OCI-LY3 (cell line): ENCODE results near the gene CTDP1.
A peak's percentile ranks its signal among the peaks of the same experiment; 100 is the strongest.

Experiments
- H2AFZ ChIP-seq: fragments of 200-600, 300-600 bp; shearing (Covaris generic); 2 replicates; pipeline ENCODE4 v1.6.0; 2014; ENCODE audit warnings: antibody characterized with exemption, low read depth, low read length
- H3K27ac ChIP-seq: fragments of 200-600, 300-600 bp; sonication (generic); 2 replicates; pipeline ENCODE4 v1.5.1; 2014; ENCODE audit warnings: mild to moderate bottlenecking, low read length, moderate library complexity, mixed read lengths
- H3K27me3 ChIP-seq: fragments of 200-600, 300-600 bp; sonication (generic); 2 replicates; pipeline ENCODE4 v1.6.1; 2014; ENCODE audit warnings: low read depth, low read length, mixed read lengths
- H3K36me3 ChIP-seq: fragments of 200-600, 300-600 bp; sonication (generic); replicated peaks from 2 replicates; pipeline ENCODE3; 2014; ENCODE audit warnings: low read depth, low read length, mixed read lengths
- H3K4me1 ChIP-seq: fragments of 300-600, 200-600 bp; sonication (generic); 2 replicates; pipeline ENCODE4 v1.6.1; 2014; ENCODE audit warnings: low read length, mixed read lengths
- H3K4me2 ChIP-seq: fragments of 200-600, 300-600 bp; sonication (generic); 2 replicates; pipeline ENCODE4 v1.6.1; 2014; ENCODE audit warnings: low read length, mixed read lengths
- H3K4me3 ChIP-seq: fragments of 300-600, 200-600 bp; sonication (generic); 2 replicates; pipeline ENCODE4 v1.5.1; 2014; ENCODE audit warnings: antibody characterized with exemption, mild to moderate bottlenecking, low read length, moderate library complexity
- H3K79me2 ChIP-seq: fragments of 300-600, 200-600 bp; shearing (Covaris generic); 2 replicates; pipeline ENCODE4 v1.6.1; 2014; ENCODE audit warnings: mild to moderate bottlenecking, low read length, mixed read lengths
- H3K9ac ChIP-seq: fragments of 300-600, 200-600 bp; shearing (Covaris generic); 2 replicates; pipeline ENCODE4 v1.6.0; 2014; ENCODE audit warnings: mild to moderate bottlenecking, low read length, moderate library complexity
- H3K9me3 ChIP-seq: fragments of 200-600, 300-600 bp; shearing (Covaris generic); 2 replicates; pipeline ENCODE4 v1.6.1; 2014; ENCODE audit warnings: low read length, mixed read lengths; ENCODE audit not compliant: insufficient read depth
- H4K20me1 ChIP-seq: fragments of 200-600, 300-600 bp; sonication (generic); 2 replicates; pipeline ENCODE4 v1.6.1; 2016; ENCODE audit warnings: low read length, mixed read lengths; ENCODE audit not compliant: insufficient read depth
- CTCF ChIP-seq: fragments of 200-600, 300-600 bp; sonication (generic); IDR thresholded peaks from 2 replicates; pipeline ENCODE4 v1.5.1; 2014; ENCODE audit warnings: antibody characterized with exemption, low read length, low read depth
- EZH2phosphoT487 ChIP-seq: fragments of 200-600 bp; shearing (Covaris generic); IDR thresholded peaks from 2 replicates; pipeline ENCODE4 v1.6.1; 2018; ENCODE audit warnings: antibody characterized with exemption, mixed run types, low read depth

CTDP1 gene

GRCh38 chr18:79679552-79680099 is at the start of gene CTDP1:
TSS of gene CTDP1 (plus strand) at chr18:79679803. CDS start at chr18:79679948, 145 bp downstream.
- peaks cover 68% of the 10 kb centered on the region for H3K79me2 ChIP-seq
- H3K4me3 ChIP-seq = peak within 1 kb of the TSS; percentile 79
- H3K9me3 ChIP-seq = no peaks in the 10 kb centered on the region
- peak within 1 kb of the TSS; percentile 87 for H3K4me2 ChIP-seq
- no peaks in the 10 kb centered on the region for H3K27me3 ChIP-seq
- H2AFZ ChIP-seq = peak within 1 kb of the TSS; percentile 89
- TF ChIP-seq EZH2phosphoT487 (no peak), CTCF (no peak)
- H3K36me3 ChIP-seq = peaks cover 35% of the 10 kb centered on the region
- H3K27ac ChIP-seq = peak within 1 kb of the TSS; percentile 80
- H3K4me1 ChIP-seq = peaks cover 22% of the 10 kb centered on the region
- H3K9ac ChIP-seq = peak within 1 kb of the TSS; percentile 85
- peaks cover 44% of the 10 kb centered on the region for H4K20me1 ChIP-seq

GRCh38 chr18:79630281-79631095 is 49.1 kb upstream of the CTDP1 start:
- Histone ChIP-seq H3K4me1 (peaks cover 27% of the 10 kb centered on the region), H4K20me1 (no peaks in the 10 kb centered on the region), H3K27me3 (no peaks in the 10 kb centered on the region), H3K4me2 (no peak overlapping the region), H3K36me3 (no peaks in the 10 kb centered on the region), H3K79me2 (no peaks in the 10 kb centered on the region), H3K9me3 (no peaks in the 10 kb centered on the region), H3K27ac (no peak overlapping the region), H3K9ac (no peak overlapping the region), H3K4me3 (no peak overlapping the region), H2AFZ (no peak overlapping the region)
- TF ChIP-seq CTCF (no peak), EZH2phosphoT487 (no peak)

- H3K27me3 ChIP-seq = no peaks in the 10 kb centered on the region
- TF ChIP-seq CTCF (no peak), EZH2phosphoT487 (no peak)
Observed at GRCh38 chr18:79631096-79631507, 48.5 kb upstream of the CTDP1 start.

GRCh38 chr18:79631761-79632446 is 47.7 kb upstream of the CTDP1 start:
- no peak overlapping the region for H3K9ac ChIP-seq
- H3K27me3 ChIP-seq = no peaks in the 10 kb centered on the region
- H3K79me2 ChIP-seq = no peaks in the 10 kb centered on the region
- H3K27ac ChIP-seq = no peak overlapping the region; the same call in 1 of the 2 replicates
- peaks cover 13% of the 10 kb centered on the region for H3K4me1 ChIP-seq
- no peaks in the 10 kb centered on the region for H4K20me1 ChIP-seq
- H2AFZ ChIP-seq = no peak overlapping the region; the same call in 1 of the 2 replicates
- no peaks in the 10 kb centered on the region for H3K36me3 ChIP-seq
- H3K4me3 ChIP-seq = no peak overlapping the region
- no peak overlapping the region for H3K4me2 ChIP-seq
- TF ChIP-seq CTCF = no peak
- TF ChIP-seq EZH2phosphoT487 = no peak
- no peaks in the 10 kb centered on the region for H3K9me3 ChIP-seq

More at GRCh38 chr18:79631096-79631507, 48.5 kb upstream of the CTDP1 start:
- H2AFZ ChIP-seq = no peak overlapping the region
- no peaks in the 10 kb centered on the region for H3K79me2 ChIP-seq
- H3K36me3 ChIP-seq = no peaks in the 10 kb centered on the region
- H4K20me1 ChIP-seq = no peaks in the 10 kb centered on the region
- H3K4me2 ChIP-seq = no peak overlapping the region
- H3K4me3 ChIP-seq = no peak overlapping the region
- H3K27ac ChIP-seq = no peak overlapping the region
- peaks cover 21% of the 10 kb centered on the region for H3K4me1 ChIP-seq
- no peak overlapping the region for H3K9ac ChIP-seq
- H3K9me3 ChIP-seq = no peaks in the 10 kb centered on the region
